Cardiac fibroblast (primary cell): ENCODE results near the gene FOXN3.
A peak's percentile ranks its signal among the peaks of the same experiment; 100 is the strongest.

Source experiments
- DNase-seq, 2 donors: peaks; one replicate each; pipeline versions ENCODE4 v3.0.0 to v3.0.0-alpha.2; 2010; ENCODE audit warnings: low read depth in 2 of 2
- H3K4me3 ChIP-seq, 2 donors: replicated peaks in 1 of 2; 1 replicate in 1 of 2; 2 replicates in 1 of 2; pipeline ENCODE4 v1.5.1; 2011; ENCODE audit warnings: low read depth in 2 of 2, low read length in 2 of 2, mild to moderate bottlenecking in 2 of 2, moderate library complexity in 1 of 2
- TF ChIP-seq, protein P1 (sequence below): IDR thresholded peaks from one replicate; pipeline ENCODE4 v1.5.1; 2011; ENCODE audit warnings: low read depth, mild to moderate bottlenecking, low read length, inconsistent platforms

The FOXN3 gene

DNA sequence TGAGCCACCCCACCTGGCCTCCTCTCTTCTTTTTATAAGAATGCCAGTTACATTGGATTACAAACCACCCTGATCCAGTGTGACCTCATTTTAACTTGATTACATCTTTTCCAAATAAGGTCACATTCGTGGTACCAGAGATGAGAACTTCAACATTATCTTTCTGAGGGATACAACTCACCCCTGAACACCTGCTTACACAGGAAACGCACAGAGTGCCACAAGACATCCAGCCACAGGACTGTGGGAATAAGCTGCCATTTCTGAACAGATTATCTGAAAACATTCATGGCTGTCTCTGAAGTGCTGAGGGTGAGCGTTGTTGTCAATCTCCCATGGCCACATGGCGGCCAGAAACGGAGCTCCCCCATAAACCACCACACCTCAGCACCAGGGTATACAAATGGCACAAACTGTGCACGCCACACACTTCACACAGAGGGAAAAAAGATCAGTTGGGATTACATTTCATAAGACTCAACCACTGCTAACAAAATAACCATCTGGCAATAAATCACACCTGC lies 23.7 kb downstream of the FOXN3 start:
- DNase-seq, result no peak
- TF ChIP-seq, protein P1, sequence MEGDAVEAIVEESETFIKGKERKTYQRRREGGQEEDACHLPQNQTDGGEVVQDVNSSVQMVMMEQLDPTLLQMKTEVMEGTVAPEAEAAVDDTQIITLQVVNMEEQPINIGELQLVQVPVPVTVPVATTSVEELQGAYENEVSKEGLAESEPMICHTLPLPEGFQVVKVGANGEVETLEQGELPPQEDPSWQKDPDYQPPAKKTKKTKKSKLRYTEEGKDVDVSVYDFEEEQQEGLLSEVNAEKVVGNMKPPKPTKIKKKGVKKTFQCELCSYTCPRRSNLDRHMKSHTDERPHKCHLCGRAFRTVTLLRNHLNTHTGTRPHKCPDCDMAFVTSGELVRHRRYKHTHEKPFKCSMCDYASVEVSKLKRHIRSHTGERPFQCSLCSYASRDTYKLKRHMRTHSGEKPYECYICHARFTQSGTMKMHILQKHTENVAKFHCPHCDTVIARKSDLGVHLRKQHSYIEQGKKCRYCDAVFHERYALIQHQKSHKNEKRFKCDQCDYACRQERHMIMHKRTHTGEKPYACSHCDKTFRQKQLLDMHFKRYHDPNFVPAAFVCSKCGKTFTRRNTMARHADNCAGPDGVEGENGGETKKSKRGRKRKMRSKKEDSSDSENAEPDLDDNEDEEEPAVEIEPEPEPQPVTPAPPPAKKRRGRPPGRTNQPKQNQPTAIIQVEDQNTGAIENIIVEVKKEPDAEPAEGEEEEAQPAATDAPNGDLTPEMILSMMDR, result no peak
- no peak overlapping the region for H3K4me3 ChIP-seq

DNA sequence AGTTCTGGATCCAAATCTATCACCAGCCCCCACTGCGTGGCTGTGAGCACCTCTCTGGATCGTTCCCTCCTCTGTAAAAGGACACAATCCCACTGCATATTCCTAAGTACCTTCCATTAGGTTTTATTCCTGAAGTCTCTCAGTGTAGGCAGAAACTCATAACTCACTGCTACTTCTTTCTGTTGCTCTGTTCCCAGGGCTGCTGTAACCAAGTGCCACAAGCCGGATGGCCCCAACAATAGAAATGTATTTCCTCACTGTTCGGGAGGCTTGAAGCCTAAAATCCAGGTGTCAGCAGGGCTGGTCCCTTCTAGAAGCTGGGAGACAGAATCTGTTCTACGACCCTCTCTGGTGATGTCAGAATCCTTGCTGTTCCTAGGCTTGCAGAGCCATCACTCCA lies 24.9 kb downstream of the FOXN3 start:
- no peak for DNase-seq
- H3K4me3 ChIP-seq, result no peak overlapping the region
- TF ChIP-seq, protein P1, result no peak

DNA sequence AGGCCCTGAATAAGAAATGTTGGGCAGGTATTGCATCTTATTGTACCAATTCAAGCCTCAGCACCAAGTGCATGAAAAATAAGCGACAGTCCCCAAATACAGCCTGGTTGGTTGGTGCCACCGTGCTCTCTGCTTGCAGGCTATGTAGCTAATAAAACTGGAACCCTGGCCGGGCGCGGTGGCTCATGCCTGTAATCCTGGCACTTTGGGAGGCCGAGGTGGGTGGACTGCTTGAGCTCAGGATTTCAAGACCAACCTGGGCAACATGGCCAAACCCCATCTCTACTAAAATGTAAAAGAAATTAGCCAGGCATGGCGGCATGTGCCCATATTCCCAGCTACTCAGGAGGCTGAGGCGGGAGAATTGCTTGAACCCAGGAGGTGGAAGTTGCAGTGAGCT lies 25.5 kb downstream of the FOXN3 start:
- no peak overlapping the region for H3K4me3 ChIP-seq
- TF ChIP-seq, protein P1, result no peak
- no peak for DNase-seq

DNA sequence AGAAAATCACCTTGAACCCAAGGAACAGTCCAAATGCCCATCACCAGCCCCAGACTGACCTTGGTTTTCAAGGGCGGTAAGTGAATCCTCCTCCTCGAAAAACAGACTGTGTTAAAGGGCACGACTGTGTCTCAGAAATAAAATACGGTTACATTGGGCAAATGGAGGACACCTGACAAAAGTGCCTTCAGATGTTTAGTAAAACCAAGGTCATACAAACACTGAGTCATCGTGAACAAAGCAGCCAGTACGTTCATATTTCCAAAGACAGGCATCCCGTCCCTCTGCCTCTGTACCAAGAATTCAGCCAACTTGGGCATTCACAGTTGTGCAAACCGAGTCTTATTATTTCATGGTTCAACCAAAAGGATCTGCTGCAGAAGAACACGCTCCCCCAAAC lies 25.9 kb downstream of the FOXN3 start:
- TF ChIP-seq, protein P1, result no peak
- no peak overlapping the region for H3K4me3 ChIP-seq
- DNase-seq, result no peak

DNA sequence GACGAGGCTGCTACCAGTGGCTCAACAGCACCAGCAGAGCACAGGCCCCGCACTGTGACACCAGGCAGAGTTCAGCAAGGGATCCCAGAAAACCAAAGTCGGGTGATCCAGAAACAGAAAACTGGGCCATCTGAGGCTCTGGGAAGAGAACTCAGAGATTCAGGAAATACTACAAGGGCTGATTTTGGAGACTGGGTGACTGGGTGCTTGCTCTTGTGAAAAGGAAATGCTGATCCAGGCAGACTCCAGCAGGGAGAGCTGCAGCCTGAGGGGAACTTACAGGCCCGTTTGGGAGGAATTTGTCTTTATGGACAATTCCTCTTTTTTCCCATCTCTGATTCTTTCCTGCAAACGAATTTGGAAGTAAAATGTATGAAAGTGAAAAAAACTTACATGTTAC lies 28.2 kb downstream of the FOXN3 start:
- no peak overlapping the region for H3K4me3 ChIP-seq
- TF ChIP-seq, protein P1, result peak; percentile 32
- peak; percentile 50 to 56 for DNase-seq

DNA sequence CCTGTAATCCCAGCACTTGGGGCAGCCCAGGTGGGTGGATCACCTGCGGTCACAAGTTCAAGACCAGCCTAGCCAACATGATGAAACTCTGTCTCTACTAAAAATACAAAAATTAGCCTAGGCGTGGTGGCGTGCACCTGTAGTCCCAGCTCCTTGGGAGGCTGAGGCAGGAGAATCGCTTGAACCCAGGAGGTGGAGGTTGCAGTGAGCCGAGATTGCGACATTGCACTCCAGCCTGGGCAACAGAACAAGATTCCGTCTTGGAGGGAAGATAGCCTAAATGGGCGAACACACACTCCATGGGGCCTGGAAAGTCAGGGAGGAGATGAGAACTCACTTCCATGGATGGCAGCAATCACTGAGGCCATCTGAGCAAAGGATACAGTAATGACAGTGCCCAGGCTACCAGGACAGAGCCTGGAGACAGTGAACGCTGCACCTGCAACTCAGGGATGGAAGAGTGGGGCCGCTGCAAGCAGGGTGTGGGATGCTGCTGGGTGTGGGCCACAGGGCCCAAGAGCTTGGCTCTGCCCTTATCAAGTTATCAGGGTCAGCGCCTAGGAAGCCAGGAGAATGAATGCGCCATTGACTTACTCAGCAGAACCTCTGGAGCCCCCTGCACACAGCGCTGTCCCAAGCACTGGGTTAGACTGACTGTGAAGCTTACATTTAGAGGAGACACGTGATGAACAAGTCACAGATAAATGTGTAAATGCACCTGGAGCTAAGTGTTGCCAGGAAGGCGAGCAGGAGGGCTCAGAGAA lies 28.9 kb downstream of the FOXN3 start:
- TF ChIP-seq, protein P1, result no peak
- no peak for DNase-seq
- H3K4me3 ChIP-seq, result no peak overlapping the region
